Endothelial cell of umbilical vein (primary cell): ENCODE results near the gene SERPINC1. TPM values are rescaled to one million over a fixed set of nuclear protein-coding genes. Genes with fewer than 3 reads are reported as not detected.
"Not testable (repeated sequence)": the region's sequence is repeated elsewhere in the genome, so short reads cannot be mapped to it uniquely, and the experiment has no call there.

ENCODE experiments used
- BruUV-seq: library from RNA; stranded (reverse); fragments of 400-500 nt; replicated peaks from 2 replicates; lab custom pipeline; 2021; lab: Mats Ljungman, UMichigan
- CTCF ChIA-PET: fragments of 300-600, 350-600 bp; sonication (Branson Sonifier 250); formaldehyde crosslinking; loops from one replicate; lab custom pipeline; 2021; ENCODE audit warnings: antibody characterized with exemption, inconsistent platforms; lab: Charles Lee
- POLR2A ChIA-PET: fragments of 300-600, 350-600 bp; sonication (Branson Sonifier 250); formaldehyde crosslinking; loops from one replicate; lab custom pipeline; 2021; ENCODE audit warnings: antibody characterized with exemption, inconsistent platforms; lab: Charles Lee
- DNase-seq: peaks from one replicate; pipeline ENCODE4 v3.0.0-alpha.2; 2011; ENCODE audit warnings: low read depth, low spot score
- FAIRE-seq: peaks from 2 replicates; lab custom pipeline; 2011; peaks lifted over from hg19 to GRCh38; lab: Jason Lieb, UNC
- H2AFZ ChIP-seq: 2 replicates; pipeline ENCODE4 v1.6.0; 2012; ENCODE audit warnings: low read depth, low read length, control low read depth, inconsistent platforms
- H3K27ac ChIP-seq: 2 replicates; pipeline ENCODE4 v1.5.1; 2011; ENCODE audit warnings: low read depth, mild to moderate bottlenecking, control low read depth, low read length, moderate library complexity; ENCODE audit not compliant: insufficient read depth
- H3K27me3 ChIP-seq, 2 experiments: 2 replicates each; pipeline versions ENCODE4 v1.6.0 to v1.6.1; 2011; ENCODE audit warnings: low read length in 2 of 2, mixed read lengths in 1 of 2; ENCODE audit not compliant: control insufficient read depth in 2 of 2, insufficient read depth in 2 of 2
- H3K36me3 ChIP-seq, 2 experiments: 2 replicates in 1 of 2; 3 replicates in 1 of 2; pipeline ENCODE4 v1.5.1; 2011; ENCODE audit warnings: low read length in 2 of 2, mild to moderate bottlenecking in 1 of 2, moderate library complexity in 1 of 2; ENCODE audit not compliant: control insufficient read depth in 2 of 2, insufficient read depth in 2 of 2; ENCODE audit errors: extremely low read depth in 1 of 2
- H3K4me1 ChIP-seq: 3 replicates; pipeline ENCODE4 v1.5.1; 2011; ENCODE audit warnings: mild to moderate bottlenecking, low read length; ENCODE audit not compliant: control insufficient read depth, insufficient read depth; ENCODE audit errors: extremely low read depth
- H3K4me2 ChIP-seq: 2 replicates; pipeline ENCODE4 v1.6.1; 2011; ENCODE audit warnings: low read length, control low read depth, mixed read lengths; ENCODE audit not compliant: insufficient read depth
- H3K4me3 ChIP-seq, 3 experiments: fragments of 200-600 bp in 1 of 3; sonication (generic), shearing (Covaris generic) in 1 of 3; replicated peaks in 1 of 3; 2 replicates each; pipeline ENCODE4 v1.5.1; 2011 to 2016; ENCODE audit warnings: control low read depth in 3 of 3, low read length in 3 of 3, mild to moderate bottlenecking in 2 of 3, inconsistent platforms in 1 of 3, low read depth in 1 of 3, moderate library complexity in 1 of 3; ENCODE audit not compliant: insufficient read depth in 1 of 3
- H3K79me2 ChIP-seq: 2 replicates; pipeline ENCODE4 v1.6.0; 2012; ENCODE audit warnings: low read length, inconsistent platforms; ENCODE audit not compliant: control insufficient read depth, insufficient read depth
- H3K9ac ChIP-seq: replicated peaks from 2 replicates; pipeline ENCODE3; 2011; ENCODE audit warnings: low read length, control low read depth; ENCODE audit not compliant: insufficient read depth; ENCODE audit errors: extremely low read depth
- H3K9me1 ChIP-seq: replicated peaks from 3 replicates; pipeline ENCODE4 v1.6.0; 2011; ENCODE audit warnings: mild to moderate bottlenecking, low read length; ENCODE audit not compliant: control insufficient read depth, insufficient read depth; ENCODE audit errors: extremely low read depth
- H3K9me3 ChIP-seq: replicated peaks from 2 replicates; pipeline ENCODE4 v1.5.1; 2012; ENCODE audit warnings: low read length, inconsistent platforms; ENCODE audit not compliant: control insufficient read depth, insufficient read depth
- H4K20me1 ChIP-seq: replicated peaks from 2 replicates; pipeline ENCODE3; 2011; ENCODE audit warnings: mild to moderate bottlenecking, low read length; ENCODE audit not compliant: control insufficient read depth, insufficient read depth; ENCODE audit errors: extremely low read depth
- GATA2 ChIP-seq: IDR thresholded peaks from 2 replicates; pipeline ENCODE4 v1.7.0; 2011; ENCODE audit warnings: low read depth, mild to moderate bottlenecking, moderate library complexity, mixed read lengths, low read length; ENCODE audit not compliant: insufficient read length, insufficient read depth
- JUN ChIP-seq: IDR thresholded peaks from 2 replicates; pipeline ENCODE4 v1.6.1; 2011; ENCODE audit warnings: borderline replicate concordance, low read depth; ENCODE audit not compliant: insufficient read length, insufficient read depth
- POLR2AphosphoS5 ChIP-seq: IDR thresholded peaks from 2 replicates; pipeline ENCODE4 v1.6.1; 2012; ENCODE audit warnings: low read depth, mild to moderate bottlenecking, control low read depth, low read length, moderate library complexity; ENCODE audit not compliant: insufficient read depth
- dilution Hi-C: fragments of 300-500 bp; cut with MboI; formaldehyde crosslinking; loops from one replicate; pipeline ENCODE4 v1.15.0; 2019; ENCODE audit warnings: low sequenced_read_pairs; ENCODE audit not compliant: extremely low pct_ligation_motif_present
- intact Hi-C: fragments of 100-400 bp; cut with micrococcal nuclease; formaldehyde crosslinking; loops from one replicate; pipeline ENCODE4 v1.10.0; 2022
- polyA plus RNA-seq, 4 experiments: library from polyadenylated mRNA; depleted of rRNA in 3 of 4; stranded (reverse) in 3 of 4; unstranded in 1 of 4; fragments of >200 nt; gene quantifications; 2 replicates each; pipeline versions ENCODE4 v1.2.1 to v1.2.3, GENCODE V29; 2011 to 2012; ENCODE audit warnings: missing spikeins in 1 of 4
- total RNA-seq: library from RNA; stranded (reverse); gene quantifications from 2 replicates; pipeline ENCODE4 v1.2.3, GENCODE V29; 2021
- TF ChIP-seq, protein P1 (sequence below): IDR thresholded peaks from 2 replicates; pipeline ENCODE4 v1.6.1; 2011; ENCODE audit not compliant: insufficient read depth, insufficient read length

The SERPINC1 gene
- total and polyA plus RNA-seq, 2 donors (not counting 3 experiments of a cell fraction or from before 2014, with no cell fraction given) = 0.06 to 0.35 TPM

DNA sequence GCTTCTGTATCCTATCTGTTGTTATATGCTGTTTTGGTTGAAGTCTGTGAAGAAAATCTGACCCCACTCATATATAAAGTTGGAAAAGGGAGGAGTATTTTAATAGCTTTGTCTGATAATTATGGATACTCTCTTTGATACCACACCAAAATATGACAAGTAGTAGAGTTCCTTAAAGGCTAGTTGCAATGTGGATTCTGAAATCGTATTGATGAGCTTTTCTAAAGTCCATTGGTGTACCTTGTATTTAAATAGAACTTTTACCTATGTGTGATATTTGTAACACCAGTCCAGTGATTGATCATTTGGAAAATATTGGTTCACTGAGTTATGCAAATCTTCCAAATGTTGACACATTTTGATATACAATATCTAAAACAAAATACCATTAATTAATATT is 57.1 kb downstream of the SERPINC1 start:
- H3K36me3 ChIP-seq = peaks cover 17 to 32% of the 10 kb centered on the region in 2 experiments

DNA sequence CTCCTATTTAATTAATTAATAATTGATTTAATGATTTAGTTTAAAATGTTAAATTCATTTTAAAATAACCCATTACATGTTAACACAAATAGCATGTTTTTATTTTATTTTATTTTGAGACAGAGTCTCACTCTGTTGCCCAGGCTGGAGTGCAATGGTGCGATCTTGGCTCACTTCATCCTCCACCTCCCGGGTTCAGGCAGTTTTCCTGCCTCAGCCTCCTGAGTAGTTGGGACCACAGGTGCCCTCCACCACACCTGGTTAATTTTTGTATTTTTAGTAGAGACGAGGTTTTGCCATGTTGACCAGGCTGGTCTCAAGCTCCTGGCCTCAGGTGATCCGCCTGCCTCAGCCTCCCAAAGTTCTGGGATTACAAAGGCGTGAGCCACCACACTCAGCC is 57.6 kb downstream of the SERPINC1 start:
- H3K27me3 ChIP-seq, H3K9me3 ChIP-seq, BruUV-seq, H4K20me1 ChIP-seq, H3K79me2 ChIP-seq, H3K4me1 ChIP-seq, H3K9ac ChIP-seq, dilution Hi-C loops, H3K4me3 ChIP-seq, H3K27ac ChIP-seq, H3K9me1 ChIP-seq, H3K4me2 ChIP-seq, DNase-seq, intact Hi-C loops, H2AFZ ChIP-seq, FAIRE-seq: not testable (repeated sequence)
- peaks cover 15 to 28% of the 10 kb centered on the region in 2 experiments for H3K36me3 ChIP-seq
- ChIA-PET CTCF (interaction anchor here (2.1 kb wide), 1 partner anchor 35 kb away, joined by 6 read pairs; the partner anchor contains the start of genes CENPL and DARS2), POLR2A (interaction anchor here (2.2 kb wide), 1 partner anchor 10 kb away, joined by 10 read pairs; no protein-coding TSS in a partner anchor)
- TF ChIP-seq POLR2AphosphoS5 = peak; percentile 10

More for the DNA sequence above, 57.1 kb downstream of the SERPINC1 start:
- no peak for DNase-seq
- H3K27me3 ChIP-seq = no peaks in the 10 kb centered on the region
- H3K4me2 ChIP-seq = no peak overlapping the region
- no TSS peak for BruUV-seq
- H3K4me3 ChIP-seq = no peak overlapping the region
- ChIA-PET POLR2A (interaction anchor here (0.6 to 2.2 kb wide), 2 partner anchors 10 kb away, joined by 7 to 10 read pairs; no protein-coding TSS in a partner anchor), CTCF (interaction anchor here (0.8 to 2.1 kb wide), 2 partner anchors 8 to 35 kb away, joined by 3 to 6 read pairs; partner anchors contain the start of genes CENPL and DARS2)
- TF ChIP-seq GATA2 = no peak
- TF ChIP-seq, protein P1, sequence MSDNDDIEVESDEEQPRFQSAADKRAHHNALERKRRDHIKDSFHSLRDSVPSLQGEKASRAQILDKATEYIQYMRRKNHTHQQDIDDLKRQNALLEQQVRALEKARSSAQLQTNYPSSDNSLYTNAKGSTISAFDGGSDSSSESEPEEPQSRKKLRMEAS = no peak
- TF ChIP-seq JUN = no peak
- no peak overlapping the region for H3K27ac ChIP-seq
- H4K20me1 ChIP-seq = peaks cover 5% of the 10 kb centered on the region
- peaks cover 10% of the 10 kb centered on the region for H3K79me2 ChIP-seq
- no peak for FAIRE-seq
- no peaks in the 10 kb centered on the region for H3K9me1 ChIP-seq
- no peak overlapping the region for H3K9ac ChIP-seq
- no peaks in the 10 kb centered on the region for H3K9me3 ChIP-seq
- dilution Hi-C loops (no loop called here), intact Hi-C loops (no loop called here)
- no peak overlapping the region for H2AFZ ChIP-seq
- peaks cover 11% of the 10 kb centered on the region for H3K4me1 ChIP-seq
